Endothelial cell of umbilical vein (primary cell): ENCODE measurements around the gene TCERG1L.

Experiments used
- EZH2 ChIP-seq: IDR thresholded peaks from 2 replicates; pipeline ENCODE4 v1.6.1; 2012; ENCODE audit warnings: borderline replicate concordance, low read depth, mild to moderate bottlenecking, moderate library complexity, low read length, inconsistent platforms; ENCODE audit not compliant: severe bottlenecking
- FOS ChIP-seq: IDR thresholded peaks from 2 replicates; pipeline ENCODE4 v1.6.1; 2011; ENCODE audit warnings: mild to moderate bottlenecking, low read length, moderate library complexity, borderline replicate concordance; ENCODE audit not compliant: insufficient read depth
- JUN ChIP-seq: IDR thresholded peaks from 2 replicates; pipeline ENCODE4 v1.6.1; 2011; ENCODE audit warnings: borderline replicate concordance, low read depth; ENCODE audit not compliant: insufficient read length, insufficient read depth
- MYC ChIP-seq: IDR thresholded peaks from one replicate; pipeline ENCODE4 v1.6.1; 2011; ENCODE audit warnings: mild to moderate bottlenecking, low read depth, low read length
- POLR2A ChIP-seq: IDR thresholded peaks from 2 replicates; pipeline ENCODE4 v1.6.1; 2012; ENCODE audit warnings: low read depth, mild to moderate bottlenecking, control low read depth, low read length
- POLR2AphosphoS5 ChIP-seq: IDR thresholded peaks from 2 replicates; pipeline ENCODE4 v1.6.1; 2012; ENCODE audit warnings: low read depth, mild to moderate bottlenecking, control low read depth, low read length, moderate library complexity; ENCODE audit not compliant: insufficient read depth
- TF ChIP-seq, protein P1 (sequence below), 2 donors: IDR thresholded peaks; 1 replicate in 1 of 2; 2 replicates in 1 of 2; pipeline ENCODE4 v1.5.1; 2011; ENCODE audit warnings: low read length in 2 of 2, mild to moderate bottlenecking in 2 of 2, moderate library complexity in 2 of 2, control low read depth in 1 of 2, inconsistent platforms in 1 of 2, low read depth in 1 of 2; ENCODE audit not compliant: insufficient read depth in 1 of 2; ENCODE audit errors: extremely low read depth in 1 of 2
- TF ChIP-seq, protein P2 (sequence below): IDR thresholded peaks from 2 replicates; pipeline ENCODE4 v1.6.1; 2011; ENCODE audit not compliant: insufficient read depth, insufficient read length

DNA sequence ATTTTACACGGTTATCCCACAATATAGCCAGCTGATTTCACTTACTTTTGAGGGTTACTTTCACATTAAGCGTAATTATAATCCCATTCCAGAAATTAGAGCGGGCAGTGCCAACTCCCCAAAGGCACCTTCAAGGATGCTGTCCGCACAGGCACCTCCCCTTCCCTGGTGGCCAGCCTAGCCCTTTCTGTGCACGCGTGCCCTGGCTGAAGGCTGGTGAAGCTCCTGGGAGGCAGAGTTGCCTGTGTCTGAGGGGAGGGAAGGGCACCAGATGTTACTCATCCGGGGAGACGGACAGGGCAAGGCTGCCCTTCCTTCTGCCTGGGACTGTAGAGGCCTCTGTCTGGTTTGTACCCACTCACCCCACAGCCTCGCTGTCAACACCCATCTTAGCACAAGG lies 198.4 kb downstream of the TCERG1L start:
- TF ChIP-seq, protein P1, sequence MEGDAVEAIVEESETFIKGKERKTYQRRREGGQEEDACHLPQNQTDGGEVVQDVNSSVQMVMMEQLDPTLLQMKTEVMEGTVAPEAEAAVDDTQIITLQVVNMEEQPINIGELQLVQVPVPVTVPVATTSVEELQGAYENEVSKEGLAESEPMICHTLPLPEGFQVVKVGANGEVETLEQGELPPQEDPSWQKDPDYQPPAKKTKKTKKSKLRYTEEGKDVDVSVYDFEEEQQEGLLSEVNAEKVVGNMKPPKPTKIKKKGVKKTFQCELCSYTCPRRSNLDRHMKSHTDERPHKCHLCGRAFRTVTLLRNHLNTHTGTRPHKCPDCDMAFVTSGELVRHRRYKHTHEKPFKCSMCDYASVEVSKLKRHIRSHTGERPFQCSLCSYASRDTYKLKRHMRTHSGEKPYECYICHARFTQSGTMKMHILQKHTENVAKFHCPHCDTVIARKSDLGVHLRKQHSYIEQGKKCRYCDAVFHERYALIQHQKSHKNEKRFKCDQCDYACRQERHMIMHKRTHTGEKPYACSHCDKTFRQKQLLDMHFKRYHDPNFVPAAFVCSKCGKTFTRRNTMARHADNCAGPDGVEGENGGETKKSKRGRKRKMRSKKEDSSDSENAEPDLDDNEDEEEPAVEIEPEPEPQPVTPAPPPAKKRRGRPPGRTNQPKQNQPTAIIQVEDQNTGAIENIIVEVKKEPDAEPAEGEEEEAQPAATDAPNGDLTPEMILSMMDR (IDR thresholded peaks at IDR 0.05; ENCODE audit: extremely low read depth in 1 of 2, insufficient read depth in 1 of 2, low read depth in 1 of 2, low read length in 2 of 2), result no peak
- TF ChIP-seq POLR2A (no peak), POLR2AphosphoS5 (no peak), EZH2 (no peak), JUN (no peak), MYC (no peak), FOS (no peak)
- TF ChIP-seq, protein P2, sequence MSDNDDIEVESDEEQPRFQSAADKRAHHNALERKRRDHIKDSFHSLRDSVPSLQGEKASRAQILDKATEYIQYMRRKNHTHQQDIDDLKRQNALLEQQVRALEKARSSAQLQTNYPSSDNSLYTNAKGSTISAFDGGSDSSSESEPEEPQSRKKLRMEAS, result no peak
